GM23338 (cell line): Measurements from ENCODE around the gene BMPR1B. TPM values are rescaled to one million over a fixed set of nuclear protein-coding genes. Genes with fewer than 3 reads are reported as not detected.

Source experiments
- ATAC-seq: fragments of 200-7000 bp; cut with Tn5 transposase; 3 replicates; pipeline ENCODE4 v1.9.1; 2020
- DNase-seq: peaks from one replicate; pipeline ENCODE4 v3.0.0-alpha.2; 2015; ENCODE audit warnings: low spot score
- H2AFZ ChIP-seq: fragments of 200-600 bp; sonication (generic); 2 replicates; pipeline ENCODE4 v1.8.0; 2016; ENCODE audit warnings: antibody characterized with exemption, mild to moderate bottlenecking, moderate library complexity
- H3F3A ChIP-seq: fragments of 200-600 bp; sonication (generic); replicated peaks from 2 replicates; pipeline ENCODE4 v1.8.0; 2017; ENCODE audit warnings: antibody characterized with exemption, mixed run types, low read depth
- H3K27ac ChIP-seq: fragments of 200-600 bp; sonication (generic); 2 replicates; pipeline ENCODE4 v1.6.1; 2016; ENCODE audit warnings: low read depth
- H3K27me3 ChIP-seq: fragments of 200-600 bp; sonication (generic); 2 replicates; pipeline ENCODE4 v1.8.0; 2016; ENCODE audit warnings: mild to moderate bottlenecking, mixed run types, moderate library complexity; ENCODE audit not compliant: insufficient read depth
- H3K36me3 ChIP-seq: fragments of 200-600 bp; sonication (generic); 2 replicates; pipeline ENCODE4 v1.8.0; 2016; ENCODE audit warnings: mild to moderate bottlenecking; ENCODE audit not compliant: insufficient read depth
- H3K4me1 ChIP-seq: fragments of 200-600 bp; sonication (generic); 2 replicates; pipeline ENCODE4 v1.8.0; 2016; ENCODE audit warnings: mild to moderate bottlenecking, moderate library complexity; ENCODE audit not compliant: insufficient read depth
- H3K4me2 ChIP-seq: fragments of 200-600 bp; sonication (generic); 2 replicates; pipeline ENCODE4 v1.7.1; 2017; ENCODE audit warnings: mixed run types
- H3K4me3 ChIP-seq: fragments of 200-600 bp; sonication (generic); 2 replicates; pipeline ENCODE4 v1.6.1; 2016; ENCODE audit warnings: mixed run types
- H3K79me2 ChIP-seq: fragments of 200-600 bp; sonication (generic); replicated peaks from 2 replicates; pipeline ENCODE4 v1.8.0; 2017; ENCODE audit warnings: mild to moderate bottlenecking; ENCODE audit not compliant: insufficient read depth
- H3K9me2 ChIP-seq: fragments of 200-600 bp; sonication (generic); 2 replicates; pipeline ENCODE4 v1.8.0; 2017; ENCODE audit not compliant: insufficient read depth
- H4K20me1 ChIP-seq: fragments of 200-600 bp; sonication (generic); replicated peaks from 2 replicates; pipeline ENCODE4 v1.8.0; 2017; ENCODE audit warnings: mild to moderate bottlenecking; ENCODE audit not compliant: insufficient read depth
- H3K27ac Mint-ChIP-seq: 2 replicates; pipeline ENCODE4 v1.8.0; 2020; ENCODE audit warnings: inconsistent platforms, mild to moderate bottlenecking, moderate library complexity, mixed read lengths
- H3K27me3 Mint-ChIP-seq: 3 replicates; pipeline ENCODE4 v1.8.0; 2022; ENCODE audit warnings: low read depth, mild to moderate bottlenecking, moderate library complexity, mixed read lengths, inconsistent platforms; ENCODE audit not compliant: insufficient read depth, poor library complexity
- H3K36me3 Mint-ChIP-seq: 3 replicates; pipeline ENCODE4 v1.8.0; 2021; ENCODE audit warnings: low read depth, mild to moderate bottlenecking, inconsistent platforms, moderate library complexity, mixed read lengths
- H3K4me1 Mint-ChIP-seq: 3 replicates; pipeline ENCODE4 v1.8.0; 2020; ENCODE audit warnings: mild to moderate bottlenecking, inconsistent platforms, mixed read lengths
- H3K4me3 Mint-ChIP-seq: 3 replicates; pipeline ENCODE4 v1.8.0; 2021; ENCODE audit warnings: moderate library complexity, mild to moderate bottlenecking, inconsistent platforms, mixed read lengths
- H3K9me3 Mint-ChIP-seq: 3 replicates; pipeline ENCODE4 v1.8.0; 2020; ENCODE audit warnings: moderate library complexity, mild to moderate bottlenecking, inconsistent platforms, mixed read lengths
- CTCF ChIP-seq, 2 experiments: fragments of 200-600 bp in 1 of 2; sonication (generic) in 1 of 2; conservative IDR thresholded peaks; 2 replicates each; pipeline versions ENCODE4 v1.5.1 to v1.6.1; 2016 to 2017; ENCODE audit warnings: antibody characterized with exemption in 2 of 2, low read depth in 2 of 2, mild to moderate bottlenecking in 2 of 2, moderate library complexity in 1 of 2
- EZH2 ChIP-seq: fragments of 200-600 bp; sonication (generic); IDR thresholded peaks from one replicate; pipeline ENCODE4 v1.8.0; 2017; ENCODE audit warnings: antibody characterized with exemption, mild to moderate bottlenecking, low read depth; ENCODE audit not compliant: unreplicated experiment
- EZH2phosphoT487 ChIP-seq: fragments of 200-600 bp; sonication (generic); IDR thresholded peaks from one replicate; pipeline ENCODE4 v1.8.1; 2018; ENCODE audit warnings: antibody characterized with exemption; ENCODE audit not compliant: unreplicated experiment
- JUNB ChIP-seq: IDR thresholded peaks from one replicate; pipeline ENCODE4 v1.6.1; 2016; ENCODE audit warnings: antibody characterized with exemption; ENCODE audit not compliant: unreplicated experiment
- NANOG ChIP-seq: IDR thresholded peaks from 2 replicates; pipeline ENCODE4 v1.6.1; 2016; ENCODE audit warnings: antibody characterized with exemption, borderline replicate concordance
- STAT1 ChIP-seq: IDR thresholded peaks from one replicate; pipeline ENCODE4 v1.6.1; 2016; ENCODE audit warnings: antibody characterized with exemption; ENCODE audit not compliant: unreplicated experiment
- ZNF114 ChIP-seq: fragments of 250-450 bp; sonication (Bioruptor Pico); IDR thresholded peaks from 2 replicates; pipeline ENCODE4 v1.5.0; 2020; ENCODE audit warnings: mild to moderate bottlenecking, moderate library complexity
- ZNF462 ChIP-seq: fragments of 250-450 bp; sonication (Bioruptor Pico); IDR thresholded peaks from 2 replicates; pipeline ENCODE4 v1.5.0; 2020; ENCODE audit warnings: mild to moderate bottlenecking, moderate library complexity
- polyA plus RNA-seq: library from polyadenylated mRNA; unstranded; fragments of >200 nt; fragmentation: Nextera tagmentation; extraction: Ambion mirVana; gene quantifications from 2 replicates; pipeline ENCODE4 v1.2.1, GENCODE V29; 2016
- total RNA-seq: library from RNA; depleted of rRNA; stranded (reverse); fragments of >200 nt; shearing (Covaris generic); gene quantifications from 2 replicates; pipeline ENCODE4 v1.2.3, GENCODE V29; 2014

Gene BMPR1B
- total and polyA plus RNA-seq, 2 experiments from 2014 or later: 0.48 to 1.0 TPM

GRCh38 chr4:95013236-95013635, 255.5 kb downstream of the BMPR1B start:
- no peak overlapping the region for H3K4me2 ChIP-seq
- H3F3A ChIP-seq: no peaks in the 10 kb centered on the region
- no peaks in the 10 kb centered on the region for H3K79me2 ChIP-seq
- Mint-ChIP-seq H3K36me3 (no peaks in the 10 kb centered on the region), H3K9me3 (no peaks in the 10 kb centered on the region), H3K4me3 (no peak overlapping the region), H3K27ac (no peak overlapping the region), H3K27me3 (peaks cover 2% of the 10 kb centered on the region), H3K4me1 (no peaks in the 10 kb centered on the region; the same call in 2 of the 3 replicates)
- no peaks in the 10 kb centered on the region for H3K36me3 ChIP-seq
- TF ChIP-seq JUNB (no peak), ZNF462 (CRISPR knock-in tag) (no peak), NANOG (no peak), EZH2 (no peak), EZH2phosphoT487 (no peak), CTCF (conservative IDR thresholded peaks at IDR 0.05; ENCODE audit: low read depth in 2 of 2) (no peak), ZNF114 (CRISPR knock-in tag) (no peak), STAT1 (no peak)
- H3K27ac ChIP-seq: no peak overlapping the region
- H4K20me1 ChIP-seq: no peaks in the 10 kb centered on the region
- ATAC-seq (peak; percentile 66), DNase-seq (no peak)
- H3K4me1 ChIP-seq: no peaks in the 10 kb centered on the region
- no peaks in the 10 kb centered on the region for H3K27me3 ChIP-seq
- no peak overlapping the region for H2AFZ ChIP-seq
- no peaks in the 10 kb centered on the region for H3K9me2 ChIP-seq
- no peak overlapping the region for H3K4me3 ChIP-seq
